ENCODE measurements around the gene GSK3A. TPM values are rescaled to one million over a fixed set of nuclear protein-coding genes. Genes with fewer than 3 reads are reported as not detected.

GSK3A gene
- total and polyA plus RNA-seq, 10 donors, result 20.8 to 39.3 (median 28.7) TPM

GRCh38 chr19:42287827-42288107 lies 45.4 kb upstream of the GSK3A start:
- Histone ChIP-seq H3K9me3 (no peaks in the 10 kb centered on the region), H3K36me3 (peaks cover 0 to 64% (median 61%) of the 10 kb centered on the region in 6 donors), H3K27ac (peak overlapping the region in 2 of 8 donors; percentile 26 to 97), H3K27me3 (replicated peaks in 1 of 7) (no peaks in the 10 kb centered on the region), H3K4me3 (no peak overlapping the region), H3K4me1 (peaks cover 19 to 70% (median 34%) of the 10 kb centered on the region in 6 donors)
- intact Hi-C loops (cut with DNase I; ENCODE audit: low total_unique reads), result loop anchor here (5.0 kb wide), 1 partner anchor 155 kb away; the partner anchor contains the start of gene POU2F2
- DNase-seq, result peak; percentile 77
- 93 to 97% (median 94%) methylated on average over 10 of the region's 10 CpGs for WGBS, 5 donors
- TF ChIP-seq CTCF (IDR thresholded peaks at IDR 0.05 in 8 of 11, conservative IDR thresholded peaks at IDR 0.05 in 3 of 11), result no peak
- peak in 1 of 3 donors; percentile 33 for TF ChIP-seq POLR2AphosphoS5 (IDR thresholded peaks at IDR 0.05)
- TF ChIP-seq POLR2A (IDR thresholded peaks at IDR 0.05), result no peak

- Histone ChIP-seq H3K4me1 (peaks cover 24 to 76% (median 39%) of the 10 kb centered on the region in 6 donors), H3K36me3 (peaks cover 0 to 59% (median 55%) of the 10 kb centered on the region in 6 donors), H3K27ac (peak overlapping the region; percentile 13 to 97 (median 82)), H3K27me3 (replicated peaks in 1 of 7) (no peaks in the 10 kb centered on the region), H3K4me3 (peak overlapping the region in 1 of 8 donors; percentile 91), H3K9me3 (no peaks in the 10 kb centered on the region)
- 93 to 97% (median 93%) methylated on average over 24 to 30 of the region's 30 CpGs for WGBS, 5 donors
- TF ChIP-seq POLR2AphosphoS5 (IDR thresholded peaks at IDR 0.05) (peak in 2 of 3 donors; percentile 28 to 45), CTCF (IDR thresholded peaks at IDR 0.05 in 8 of 11, conservative IDR thresholded peaks at IDR 0.05 in 3 of 11) (no peak), POLR2A (IDR thresholded peaks at IDR 0.05) (no peak)
- peak; percentile 78 for DNase-seq
- intact Hi-C loops (cut with DNase I; ENCODE audit: low total_unique reads), result loop anchor here (5.0 kb wide), 1 partner anchor 155 kb away; the partner anchor contains the start of gene POU2F2
Measured at GRCh38 chr19:42287017-42287826, 44.8 kb upstream of the GSK3A start.

- no peaks in the 10 kb centered on the region for H3K9me3 ChIP-seq
- WGBS, 5 donors, result 25 to 40% (median 27%) methylated on average over 13 of the region's 13 CpGs
- H3K36me3 ChIP-seq, result peaks cover 0 to 51% (median 48%) of the 10 kb centered on the region in 6 donors
- H3K4me1 ChIP-seq, result peaks cover 30 to 83% (median 47%) of the 10 kb centered on the region in 6 donors
- DNase-seq, result peak; percentile 84
- intact Hi-C loops (cut with DNase I; ENCODE audit: low total_unique reads), result loop anchor here (5.0 kb wide), 1 partner anchor 154 kb away; the partner anchor contains the start of gene POU2F2
- TF ChIP-seq POLR2AphosphoS5 (IDR thresholded peaks at IDR 0.05) (peak in 2 of 3 donors; percentile 33 to 54), POLR2A (IDR thresholded peaks at IDR 0.05) (no peak)
- H3K4me3 ChIP-seq, result peak overlapping the region in 4 of 8 donors; percentile 0 to 91 (median 62)
- H3K27ac ChIP-seq, result peak overlapping the region; percentile 13 to 97 (median 82)
- H3K27me3 ChIP-seq (replicated peaks in 1 of 7), result no peaks in the 10 kb centered on the region
Measured at GRCh38 chr19:42286349-42287016, 44.1 kb upstream of the GSK3A start.

GRCh38 chr19:42285988-42286348 lies 43.6 kb upstream of the GSK3A start:
- intact Hi-C loops (cut with DNase I; ENCODE audit: low total_unique reads), result loop anchor here (5.0 kb wide), 1 partner anchor 154 kb away; the partner anchor contains the start of gene POU2F2

More at GRCh38 chr19:42285988-42286348, 43.6 kb upstream of the GSK3A start:
- H3K27ac ChIP-seq, result peak overlapping the region in 7 of 8 donors; percentile 41 to 97 (median 83)
- WGBS, 5 donors, result 16 to 36% (median 20%) methylated on average over 6 of the region's 6 CpGs
- H3K27me3 ChIP-seq (replicated peaks in 1 of 7), result no peaks in the 10 kb centered on the region
- H3K4me1 ChIP-seq, result peaks cover 35 to 84% (median 52%) of the 10 kb centered on the region in 6 donors
- peak overlapping the region in 4 of 8 donors; percentile 0 to 91 (median 62) for H3K4me3 ChIP-seq
- peaks cover 0 to 46% (median 43%) of the 10 kb centered on the region in 6 donors for H3K36me3 ChIP-seq
- no peak for TF ChIP-seq CTCF (IDR thresholded peaks at IDR 0.05 in 8 of 11, conservative IDR thresholded peaks at IDR 0.05 in 3 of 11)
- DNase-seq, result peak; percentile 78
- no peaks in the 10 kb centered on the region for H3K9me3 ChIP-seq
